KBM-7 (cell line): Measurements from ENCODE around the gene MAGI2.

Experiments
- DNase-seq: peaks from one replicate; pipeline ENCODE4 v3.0.0-alpha.2; 2015
- in situ Hi-C: fragments of 300-500 bp; cut with MboI; formaldehyde crosslinking; loops from 2 replicates; pipeline ENCODE4 v1.14.3; 2020; ENCODE audit warnings: low sequenced_read_pairs, low pct_unique_long_range_greater_than_20kb, mixed read lengths

MAGI2 gene

DNA sequence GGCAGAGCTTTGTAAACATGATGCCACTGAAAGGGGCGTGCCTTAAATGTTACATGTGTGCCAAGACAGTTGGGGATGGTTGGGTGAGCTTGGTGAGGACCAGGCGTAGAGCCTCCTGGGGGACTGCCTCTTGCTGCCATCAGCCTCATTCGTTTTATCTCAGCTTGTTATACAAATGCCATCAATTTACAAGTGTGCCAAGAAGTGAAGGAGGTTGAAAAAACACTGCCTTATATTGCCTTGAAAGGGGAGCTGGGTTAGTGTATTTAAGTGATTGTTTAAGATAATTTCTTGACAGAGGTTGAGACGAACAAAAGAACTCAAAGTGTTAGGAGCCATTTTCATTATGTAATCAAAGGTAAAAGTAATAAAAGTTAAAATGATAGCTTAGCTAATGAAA lies 1300.2 kb downstream of the MAGI2 start:
- in situ Hi-C loops, result no loop called here

DNA sequence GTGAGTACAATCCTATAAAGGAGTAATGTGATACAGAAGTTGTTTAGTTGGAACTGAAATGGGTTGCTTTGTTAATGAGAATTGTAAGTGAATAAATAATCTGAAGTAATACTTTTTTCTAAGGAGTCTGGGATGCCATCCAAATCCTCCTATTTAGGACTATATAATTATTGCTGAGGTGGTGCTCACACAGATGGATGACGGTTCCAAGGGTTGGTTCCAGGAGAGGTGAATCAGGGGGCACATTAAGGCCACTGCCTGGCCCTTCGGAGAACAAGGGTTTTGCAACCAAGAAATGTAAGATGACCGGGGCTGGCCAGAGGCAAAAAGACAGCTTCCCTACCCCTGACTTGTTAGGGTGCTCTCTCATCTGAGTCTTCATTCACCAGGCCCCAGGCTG lies 1302.2 kb downstream of the MAGI2 start:
- no peak for DNase-seq
- in situ Hi-C loops, result no loop called here

More for the DNA sequence above, 1300.2 kb downstream of the MAGI2 start:
- no peak for DNase-seq

DNA sequence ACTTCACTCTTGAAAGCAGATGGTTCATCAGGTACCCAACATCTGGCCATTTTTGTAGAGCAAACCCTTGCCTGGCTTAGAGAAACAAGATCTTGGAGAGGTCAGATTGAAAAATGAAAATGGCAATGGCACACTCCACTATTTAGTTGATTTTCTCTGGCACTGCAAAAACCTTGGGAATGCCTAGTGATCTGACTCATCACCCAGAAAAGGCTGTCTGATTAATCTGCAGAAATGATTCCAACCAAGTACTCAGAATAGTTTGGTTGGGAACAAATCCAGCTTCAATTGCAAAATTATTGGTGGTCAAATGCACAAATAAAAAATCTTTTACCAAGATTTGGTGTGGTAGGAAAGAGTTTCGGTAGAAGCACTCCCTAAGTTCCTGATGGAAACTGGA lies 1303.7 kb downstream of the MAGI2 start:
- in situ Hi-C loops, result no loop called here
- DNase-seq, result no peak

DNA sequence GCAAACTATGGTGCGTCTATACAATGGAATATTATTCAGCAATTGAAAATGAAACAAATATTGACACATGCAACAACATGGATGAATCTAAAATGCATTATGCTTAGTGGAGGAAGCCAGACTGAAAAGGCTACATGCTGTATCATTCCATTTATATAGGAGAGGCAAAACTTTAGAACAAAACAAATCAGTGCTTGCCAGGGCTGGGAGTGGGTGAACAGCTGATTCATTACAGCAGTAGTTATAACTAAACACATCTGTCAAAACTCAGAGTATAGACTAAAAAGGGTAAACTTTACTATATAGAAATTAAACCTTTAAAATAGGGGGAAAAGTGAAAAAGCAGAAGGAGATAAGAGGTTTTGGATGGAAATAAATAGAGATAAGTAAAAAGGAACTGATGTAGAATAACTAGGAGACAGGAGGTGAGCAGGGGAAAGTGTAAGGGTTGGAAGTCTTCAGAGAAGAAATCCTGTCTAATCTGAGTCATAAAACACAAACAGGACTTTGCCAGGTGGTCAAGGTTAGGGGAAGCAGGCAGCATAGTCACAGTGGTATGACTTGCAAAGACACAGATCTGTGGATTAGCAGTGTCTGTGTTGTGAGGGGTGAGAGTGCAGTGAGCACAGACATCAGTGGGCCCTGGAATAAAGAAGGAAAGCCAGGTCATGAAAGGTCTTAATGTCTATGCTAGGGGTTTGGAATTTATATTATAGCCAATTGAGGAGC lies 1305.1 kb downstream of the MAGI2 start:
- in situ Hi-C loops, result no loop called here
- DNase-seq, result no peak

DNA sequence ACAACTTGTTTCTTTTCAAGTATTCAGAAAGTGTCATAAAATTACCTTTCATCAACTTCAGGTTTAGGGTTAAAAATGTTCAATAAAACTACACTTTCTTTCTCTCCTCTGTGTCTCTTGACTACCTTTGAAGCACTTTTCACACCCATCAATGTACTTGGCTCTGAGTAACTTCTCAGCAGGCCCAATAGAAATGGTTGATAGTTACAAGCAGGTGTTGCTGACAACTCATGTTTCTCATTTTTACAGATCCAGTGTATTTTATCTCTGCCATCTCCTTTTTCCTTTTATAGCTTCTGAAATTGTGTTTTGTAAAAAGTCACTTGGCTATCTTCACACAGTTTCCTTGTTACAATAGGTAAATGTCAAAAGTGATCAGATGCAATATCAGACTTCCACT lies 1306.9 kb downstream of the MAGI2 start:
- DNase-seq, result no peak
- in situ Hi-C loops, result no loop called here

DNA sequence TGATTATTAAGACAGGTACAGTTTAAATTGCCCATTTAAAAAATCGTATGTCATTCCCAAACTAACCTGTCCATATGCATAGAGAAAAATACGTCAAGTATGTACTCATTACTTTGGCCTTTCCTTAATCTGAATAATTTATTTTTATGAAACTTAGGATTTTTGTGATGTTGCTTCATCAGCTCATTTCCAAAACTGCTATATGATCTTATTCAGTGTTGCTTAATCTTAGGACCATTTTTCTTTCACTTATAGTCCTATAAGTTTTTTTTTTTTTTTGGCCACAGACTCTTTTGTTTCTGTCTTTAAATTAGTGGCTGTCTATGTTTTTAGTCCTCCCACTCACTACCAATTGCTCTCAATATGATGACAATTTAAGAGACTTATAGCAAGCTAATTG lies 1309.8 kb downstream of the MAGI2 start:
- in situ Hi-C loops, result no loop called here
- DNase-seq, result no peak

DNA sequence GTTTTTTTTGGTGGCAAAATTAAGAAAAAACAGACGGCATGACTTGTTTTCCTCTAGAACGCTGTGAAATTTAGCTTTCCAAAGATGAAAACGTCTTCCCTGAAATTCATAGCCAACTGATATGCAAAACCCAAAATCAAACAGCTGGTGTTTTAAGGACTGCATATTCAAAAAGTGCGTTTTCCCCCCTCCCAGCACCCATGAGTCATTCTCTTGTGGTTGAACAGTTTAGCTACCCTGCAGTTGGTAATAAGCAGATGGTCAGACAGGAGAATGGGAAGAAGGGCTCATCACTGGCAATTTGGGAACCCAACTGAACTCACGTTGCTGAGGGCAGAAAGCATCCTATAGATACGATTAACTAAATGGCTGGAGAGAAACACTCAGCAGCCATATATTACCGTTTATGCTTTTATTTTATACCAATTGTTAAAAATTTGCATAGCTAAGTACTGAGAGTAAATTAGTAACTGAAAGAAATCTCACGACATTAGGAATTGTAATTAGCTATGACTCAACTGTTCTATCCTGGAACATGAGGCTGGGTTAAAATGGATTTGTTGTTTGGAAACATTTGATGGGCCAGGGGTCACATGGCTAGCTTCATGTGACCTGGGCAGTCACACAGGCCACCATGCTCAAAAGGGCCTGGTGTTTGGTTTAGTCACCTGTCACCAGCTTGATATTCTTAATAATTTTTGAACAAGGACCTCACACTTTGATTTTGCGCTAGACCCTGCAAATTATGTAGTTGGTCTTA lies 1311.8 kb downstream of the MAGI2 start:
- in situ Hi-C loops, result no loop called here
- no peak for DNase-seq

DNA sequence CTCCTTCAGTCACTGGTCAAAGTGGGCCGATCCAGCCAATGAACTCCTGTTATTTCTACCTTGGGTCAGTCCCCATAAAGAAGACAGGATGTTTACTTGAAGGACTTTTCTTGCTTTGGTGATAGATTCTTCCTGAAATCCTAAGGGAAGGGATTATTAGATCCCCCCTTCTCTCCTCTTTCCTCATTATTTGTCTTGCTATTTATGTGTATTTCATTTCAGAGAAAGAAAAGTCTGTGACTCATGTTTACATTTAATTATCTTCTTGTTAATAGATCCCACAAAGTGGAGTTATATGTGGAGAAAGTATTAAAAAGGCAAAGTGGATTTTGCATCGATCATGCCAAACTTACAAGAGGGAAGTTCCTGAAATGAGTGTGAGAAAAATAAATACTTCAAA lies 1313.4 kb downstream of the MAGI2 start:
- in situ Hi-C loops, result no loop called here
- DNase-seq, result no peak

DNA sequence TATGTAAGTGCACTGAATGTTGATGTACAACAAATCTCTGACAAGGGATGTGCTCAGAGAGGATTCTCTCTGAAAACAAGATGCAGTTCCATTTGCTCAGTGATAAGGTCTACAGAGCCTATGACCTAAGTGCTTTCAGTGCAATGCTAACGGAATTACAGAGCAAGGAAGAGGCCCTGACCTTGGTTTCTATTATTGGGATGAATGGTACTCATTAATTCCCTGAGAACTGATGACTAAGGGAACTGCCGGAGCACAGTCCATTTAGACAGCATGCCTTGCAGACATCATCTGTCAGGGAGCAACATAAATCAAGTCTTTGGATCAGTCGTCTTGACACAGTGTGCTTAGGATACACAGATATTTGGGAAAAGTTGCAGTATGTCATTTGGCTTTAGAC lies 1314.1 kb downstream of the MAGI2 start:
- no peak for DNase-seq
- in situ Hi-C loops, result no loop called here

DNA sequence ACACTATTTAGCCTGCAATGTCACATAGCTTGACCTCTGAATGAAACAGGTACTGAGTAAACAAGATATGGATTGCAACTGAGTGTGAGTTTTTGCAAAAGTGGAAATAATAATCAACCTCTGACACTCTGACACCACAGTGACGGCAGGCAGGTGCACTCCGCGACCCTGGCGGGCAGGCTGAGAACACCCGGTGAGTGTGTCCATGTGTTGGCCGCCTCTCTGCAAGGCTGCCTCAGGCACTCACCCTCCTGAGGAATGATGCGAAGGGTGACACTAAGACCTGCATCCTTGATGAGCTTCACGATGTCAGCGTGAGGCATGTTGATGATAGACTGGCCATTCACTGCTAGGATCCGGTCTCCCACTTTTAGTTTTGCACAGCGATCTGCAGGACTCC lies 1318.7 kb downstream of the MAGI2 start:
- no peak for DNase-seq
- in situ Hi-C loops, result no loop called here

DNA sequence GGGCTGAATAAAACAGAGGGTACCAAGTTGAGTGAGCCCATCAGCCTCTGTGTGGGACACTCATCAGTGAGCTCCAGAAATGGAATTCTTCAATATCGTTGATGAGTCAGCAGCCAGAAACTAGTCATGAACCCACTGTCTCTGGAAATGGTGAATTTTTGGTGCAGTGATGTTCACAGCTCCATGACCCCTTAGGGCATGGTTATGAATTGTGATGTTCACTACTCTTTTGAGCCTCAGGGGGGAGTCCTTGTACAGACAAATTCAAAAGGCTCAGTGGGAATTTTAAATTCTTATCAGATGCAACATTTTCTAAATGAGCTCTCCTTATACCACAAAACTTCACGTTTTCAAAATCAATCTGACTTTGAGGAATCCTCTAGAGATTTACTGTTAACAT lies 1319.2 kb downstream of the MAGI2 start:
- in situ Hi-C loops, result no loop called here
- DNase-seq, result peak; percentile 33

DNA sequence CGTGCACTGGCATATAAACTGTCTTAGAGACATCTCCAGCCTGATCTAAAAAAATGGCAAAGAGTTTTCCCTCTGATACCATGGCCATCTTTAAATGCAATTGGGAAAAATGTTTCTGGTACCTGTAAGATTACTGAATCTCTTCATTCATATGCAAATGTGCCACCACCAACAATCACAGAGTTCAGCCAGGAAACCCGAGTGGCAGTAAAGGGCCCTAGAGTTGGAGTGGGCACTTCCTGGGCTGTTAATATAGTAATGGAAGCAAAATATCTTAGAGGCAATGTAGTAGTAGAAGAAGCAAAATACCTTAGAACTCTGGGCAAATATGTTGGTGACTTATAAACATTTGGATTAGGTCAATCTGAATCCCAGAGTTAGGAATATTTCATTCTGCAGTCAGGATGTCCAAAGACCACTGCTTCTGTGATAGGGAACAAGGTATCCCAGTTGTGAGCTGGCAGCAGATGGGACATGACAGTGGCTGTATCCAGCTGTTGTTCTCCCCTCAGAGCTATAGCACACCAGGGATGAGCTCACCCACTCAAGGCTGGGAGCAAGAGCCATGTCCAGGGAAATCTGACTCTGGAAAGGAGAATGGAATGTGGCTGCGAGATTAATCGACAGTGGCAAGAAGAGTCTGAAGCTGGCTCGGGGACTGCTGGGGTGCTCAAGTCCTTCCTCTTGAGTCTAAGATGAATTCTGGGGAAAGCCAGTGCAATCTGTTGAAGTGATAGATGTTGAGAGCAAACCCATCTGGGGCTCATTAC lies 1322.8 kb downstream of the MAGI2 start:
- DNase-seq, result no peak
- in situ Hi-C loops, result no loop called here

DNA sequence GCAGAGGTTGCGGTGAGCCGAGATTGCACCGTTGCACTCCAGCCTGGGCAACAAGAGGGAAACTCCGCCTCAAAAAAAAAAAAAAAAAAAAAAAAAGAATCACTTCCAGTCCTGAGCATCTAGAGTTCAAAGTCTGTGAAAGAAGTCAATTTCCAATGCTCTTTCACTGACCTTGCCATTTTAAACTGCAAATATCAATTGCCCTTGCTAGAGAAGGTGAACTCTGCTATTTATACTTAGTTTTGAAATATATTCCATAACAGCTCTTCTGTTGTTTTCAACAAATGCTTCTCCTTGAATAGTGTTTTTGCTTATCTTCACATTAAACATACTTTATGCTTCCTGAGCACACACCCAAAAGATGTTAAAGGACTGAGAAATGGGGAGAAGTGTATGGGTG lies 1323.6 kb downstream of the MAGI2 start:
- in situ Hi-C loops, result no loop called here
- DNase-seq, result no peak

DNA sequence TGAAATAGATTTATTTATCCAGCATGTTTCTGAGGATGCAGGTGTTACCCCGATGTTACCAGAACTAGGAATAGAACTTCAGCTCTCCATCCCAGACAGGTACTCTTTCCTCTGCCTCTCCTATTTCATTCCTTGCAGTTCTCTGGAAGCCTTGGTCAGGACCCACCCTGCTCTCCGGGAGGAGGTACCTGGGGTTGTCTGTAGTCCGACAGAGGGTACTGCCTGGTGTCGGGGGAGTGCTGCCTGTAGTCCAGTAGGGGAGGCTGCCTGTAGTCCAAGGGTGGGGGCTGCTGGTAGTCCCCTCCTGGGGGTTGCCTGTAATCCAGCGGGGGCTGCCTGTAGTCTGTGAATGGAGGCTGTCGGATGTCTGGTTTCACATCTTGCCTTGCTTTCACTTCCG lies 1326.5 kb downstream of the MAGI2 start:
- in situ Hi-C loops, result no loop called here
- no peak for DNase-seq

DNA sequence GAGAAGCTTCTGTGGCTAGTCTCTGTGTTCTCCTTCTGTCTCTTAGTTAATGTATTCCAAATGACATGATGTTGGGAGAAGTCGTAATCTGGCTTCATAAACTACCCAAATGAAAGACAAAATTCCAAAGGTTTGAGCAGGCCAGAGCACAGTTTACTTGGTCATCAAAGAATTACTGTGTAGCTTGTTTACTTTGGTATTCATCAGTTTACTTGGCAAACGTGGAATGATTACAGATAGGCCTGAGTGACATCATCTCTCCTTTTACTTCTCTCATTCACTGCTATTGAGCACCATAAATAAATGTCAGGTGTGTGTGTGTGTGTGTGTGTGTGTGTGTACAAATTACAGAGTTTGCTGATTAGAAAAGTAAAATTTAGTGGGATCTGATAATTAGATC lies 1327.6 kb downstream of the MAGI2 start:
- in situ Hi-C loops, result no loop called here
- no peak for DNase-seq

DNA sequence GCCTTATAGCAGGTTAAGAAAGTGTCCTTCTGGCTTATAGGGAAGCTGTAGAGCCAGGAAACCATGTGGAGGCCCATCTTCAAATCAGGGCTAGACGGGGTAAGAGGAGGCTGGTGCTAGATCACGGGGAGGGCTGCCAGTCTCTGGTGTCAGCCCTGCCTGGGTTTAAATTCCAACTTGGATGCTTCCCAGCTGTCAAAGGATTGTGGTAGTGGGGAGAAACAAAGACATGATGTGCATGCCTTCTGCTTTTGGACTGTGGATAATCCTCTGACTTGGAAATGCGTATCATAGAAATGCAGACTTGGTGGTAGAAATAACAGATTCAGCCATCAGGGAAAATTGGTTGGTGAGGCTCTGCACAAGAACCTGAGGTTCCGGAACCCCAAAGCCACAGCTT lies 1329.3 kb downstream of the MAGI2 start:
- in situ Hi-C loops, result no loop called here
- DNase-seq, result no peak

DNA sequence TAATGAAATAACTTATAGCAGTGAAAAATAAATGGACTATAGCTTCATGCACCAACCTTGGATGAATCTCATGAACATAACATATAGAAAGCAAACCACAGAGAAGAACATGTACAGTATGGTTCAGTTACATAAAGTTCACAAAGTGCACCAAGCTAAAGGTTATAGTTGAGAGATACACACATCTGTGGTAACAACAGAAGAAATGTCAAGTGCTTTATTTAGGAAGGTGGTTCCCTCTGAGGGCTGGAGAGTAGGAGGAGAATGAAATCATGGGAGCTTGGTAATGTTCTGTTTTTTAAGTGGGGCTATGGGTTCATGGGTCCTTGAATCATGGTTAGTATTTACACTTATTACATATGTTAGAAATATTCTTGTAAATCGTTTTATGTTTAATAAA lies 1331.6 kb downstream of the MAGI2 start:
- in situ Hi-C loops, result no loop called here
- DNase-seq, result no peak

DNA sequence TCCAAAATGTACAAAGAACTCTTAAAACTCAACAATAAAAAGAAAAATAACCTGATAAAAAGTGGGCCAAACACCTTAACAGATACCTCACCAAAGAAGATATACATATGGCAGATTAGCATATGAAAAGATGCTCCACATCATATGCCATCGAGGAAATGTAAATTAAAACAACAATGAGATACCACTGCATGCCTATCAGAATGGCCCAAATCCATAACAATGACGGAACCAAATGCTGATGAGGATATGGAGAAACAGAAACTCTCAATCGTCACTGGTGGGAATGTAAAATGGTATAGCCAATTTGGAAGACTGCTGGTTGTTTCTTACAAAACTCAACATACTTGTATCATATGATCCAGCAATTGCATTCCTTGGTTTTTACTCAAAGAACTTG lies 1335.0 kb downstream of the MAGI2 start:
- in situ Hi-C loops, result no loop called here
- DNase-seq, result no peak

DNA sequence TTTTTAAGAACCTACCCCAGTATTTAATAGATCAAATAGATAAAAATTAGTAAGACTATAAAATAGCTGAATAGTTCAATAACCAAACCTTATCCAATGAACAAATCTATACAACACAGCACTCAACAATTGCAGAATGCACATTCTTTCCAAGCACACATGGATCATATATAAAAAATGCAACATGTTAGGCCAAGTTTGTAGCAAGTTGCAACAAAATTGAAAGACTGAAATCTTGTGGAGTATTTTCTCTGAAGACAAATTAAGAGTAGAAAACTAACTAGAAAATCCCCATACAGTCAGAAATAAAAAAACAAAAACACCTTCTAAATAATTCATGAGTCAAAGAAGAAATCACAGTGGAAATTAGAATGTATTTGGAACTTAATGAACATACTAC lies 1337.6 kb downstream of the MAGI2 start:
- in situ Hi-C loops, result no loop called here

DNA sequence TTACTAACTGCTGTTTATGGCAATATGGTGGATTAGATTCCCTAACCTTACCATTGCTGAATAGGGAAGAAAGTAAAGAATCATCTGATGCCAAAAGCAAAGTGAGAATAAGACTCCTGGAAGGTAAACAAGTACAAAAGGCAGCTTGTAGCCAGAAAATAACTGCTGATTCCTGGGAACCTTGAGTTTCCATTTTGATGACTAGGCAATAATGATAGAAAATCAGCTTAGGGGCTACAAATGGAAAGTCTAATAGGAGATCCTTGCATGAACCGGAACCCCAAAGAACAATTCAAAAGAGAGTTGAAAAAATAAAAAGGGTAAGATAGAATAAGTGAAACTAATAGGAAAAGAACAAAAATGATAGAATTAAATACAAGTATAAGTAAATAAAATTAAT lies 1338.5 kb downstream of the MAGI2 start:
- in situ Hi-C loops, result no loop called here
- DNase-seq, result no peak

More for the DNA sequence above, 1337.6 kb downstream of the MAGI2 start:
- DNase-seq, result no peak
